GM11168 (cell line): ENCODE data around the gene CASTOR2.
"Not testable (repeated sequence)": the region's sequence is repeated elsewhere in the genome, so short reads cannot be mapped to it uniquely, and the experiment has no call there.

Source experiments
- in situ Hi-C: fragments of 300-500 bp; cut with MboI; formaldehyde crosslinking; loops from one replicate; pipeline ENCODE4 v1.12.0; 2022; ENCODE audit warnings: low sequenced_read_pairs; ENCODE audit not compliant: unreplicated experiment

The CASTOR2 gene

GRCh38 chr7:74964511-74965119 lies at the start of gene CASTOR2:
Gene CASTOR2 (plus strand): TSS chr7:74964705. CDS start chr7:74964986, 281 bp downstream.
- in situ Hi-C loops = not testable (repeated sequence)

GRCh38 chr7:74922321-74922890 lies 42.1 kb upstream of the CASTOR2 start:
- in situ Hi-C loops = not testable (repeated sequence)

GRCh38 chr7:74923644-74924043 lies 40.9 kb upstream of the CASTOR2 start:
- in situ Hi-C loops = not testable (repeated sequence)

GRCh38 chr7:74926968-74927367 lies 37.5 kb upstream of the CASTOR2 start:
- in situ Hi-C loops = loop anchor here (25.0 kb wide), 2 partner anchors 335 to 1790 kb away; no protein-coding TSS in a partner anchor

- in situ Hi-C loops = loop anchor here (25.0 kb wide), 2 partner anchors 331 to 1794 kb away; no protein-coding TSS in a partner anchor
Measured at GRCh38 chr7:74931563-74932328, 32.8 kb upstream of the CASTOR2 start.

GRCh38 chr7:74939429-74939828 lies 25.1 kb upstream of the CASTOR2 start:
- in situ Hi-C loops = loop anchor here (25.0 kb wide), 2 partner anchors 323 to 1802 kb away; no protein-coding TSS in a partner anchor

- in situ Hi-C loops = loop anchor here (25.0 kb wide), 2 partner anchors 321 to 1804 kb away; no protein-coding TSS in a partner anchor
Measured at GRCh38 chr7:74941302-74942069, 23.0 kb upstream of the CASTOR2 start.

- in situ Hi-C loops = loop anchor here (25.0 kb wide), 2 partner anchors 318 to 1807 kb away; no protein-coding TSS in a partner anchor
Measured at GRCh38 chr7:74943923-74944322, 20.6 kb upstream of the CASTOR2 start.

GRCh38 chr7:74947741-74948140 lies 16.8 kb upstream of the CASTOR2 start:
- in situ Hi-C loops = loop anchor here (25.0 kb wide), 2 partner anchors 315 to 1810 kb away; no protein-coding TSS in a partner anchor

GRCh38 chr7:74953774-74954173 lies 10.7 kb upstream of the CASTOR2 start:
- in situ Hi-C loops = not testable (repeated sequence)

GRCh38 chr7:74958328-74958727 lies 6.2 kb upstream of the CASTOR2 start:
- in situ Hi-C loops = not testable (repeated sequence)

- in situ Hi-C loops = not testable (repeated sequence)
Measured at GRCh38 chr7:74963704-74964510, 598 bp upstream of the CASTOR2 start.

GRCh38 chr7:74966208-74966854 lies 1.8 kb downstream of the CASTOR2 start:
- in situ Hi-C loops = not testable (repeated sequence)

- in situ Hi-C loops = not testable (repeated sequence)
Measured at GRCh38 chr7:74966909-74967308, 2.4 kb downstream of the CASTOR2 start.

GRCh38 chr7:74971431-74971830 lies 6.9 kb downstream of the CASTOR2 start:
- in situ Hi-C loops = not testable (repeated sequence)

GRCh38 chr7:74972377-74972776 lies 7.9 kb downstream of the CASTOR2 start:
- in situ Hi-C loops = not testable (repeated sequence)

- in situ Hi-C loops = not testable (repeated sequence)
Measured at GRCh38 chr7:74975959-74976358, 11.5 kb downstream of the CASTOR2 start.

- in situ Hi-C loops = not testable (repeated sequence)
Measured at GRCh38 chr7:74977523-74977922, 13.0 kb downstream of the CASTOR2 start.

- in situ Hi-C loops = not testable (repeated sequence)
Measured at GRCh38 chr7:74988436-74988835, 23.9 kb downstream of the CASTOR2 start.
